GM19455 (cell line): Measurements from ENCODE around the gene DNMT3A.

Source experiments
- ATAC-seq: cut with Tn5 transposase; IDR thresholded peaks from one replicate; pipeline ENCODE4 v1.9.1; 2021; ENCODE audit not compliant: unreplicated experiment

The DNMT3A gene

GRCh38 chr2:25341753-25342371 lies at the start of gene DNMT3A:
DNMT3A (minus strand) TSS chr2:25341925; CDS start chr2:25313984, 27,941 bp downstream.
- ATAC-seq = peak; percentile 37

- ATAC-seq = no peak
Observed at GRCh38 chr2:25389161-25389560, 47.4 kb upstream of the DNMT3A start.

GRCh38 chr2:25388491-25388890 lies 46.8 kb upstream of the DNMT3A start:
- ATAC-seq = no peak

GRCh38 chr2:25387876-25388449 lies 46.2 kb upstream of the DNMT3A start:
- ATAC-seq = no peak

- no peak for ATAC-seq
Observed at GRCh38 chr2:25386971-25387875, 45.5 kb upstream of the DNMT3A start.

- ATAC-seq = no peak
Observed at GRCh38 chr2:25385910-25386309, 44.2 kb upstream of the DNMT3A start.

GRCh38 chr2:25383806-25384205 lies 42.1 kb upstream of the DNMT3A start:
- ATAC-seq = no peak

GRCh38 chr2:25381502-25381901 lies 39.8 kb upstream of the DNMT3A start:
- ATAC-seq = no peak

GRCh38 chr2:25380586-25381375 lies 39.1 kb upstream of the DNMT3A start:
- ATAC-seq = no peak

- ATAC-seq = no peak
Observed at GRCh38 chr2:25380023-25380422, 38.3 kb upstream of the DNMT3A start.

GRCh38 chr2:25379535-25379934 lies 37.8 kb upstream of the DNMT3A start:
- ATAC-seq = no peak

- no peak for ATAC-seq
Observed at GRCh38 chr2:25378731-25379490, 37.2 kb upstream of the DNMT3A start.

- ATAC-seq = no peak
Observed at GRCh38 chr2:25377822-25378421, 36.2 kb upstream of the DNMT3A start.

- ATAC-seq = peak; percentile 93
Observed at GRCh38 chr2:25376750-25377621, 35.3 kb upstream of the DNMT3A start.

GRCh38 chr2:25375989-25376545 lies 34.3 kb upstream of the DNMT3A start:
- no peak for ATAC-seq

GRCh38 chr2:25375371-25375988 lies 33.8 kb upstream of the DNMT3A start:
- ATAC-seq = no peak

GRCh38 chr2:25374827-25375226 lies 33.1 kb upstream of the DNMT3A start:
- no peak for ATAC-seq

GRCh38 chr2:25374411-25374810 lies 32.7 kb upstream of the DNMT3A start:
- ATAC-seq = no peak
